HL-60 (cell line): ENCODE data around the gene DCAF17.

Experiments used
- DNase-seq, 2 experiments: peaks; one replicate each; pipeline ENCODE4 v3.0.0-alpha.2; 2010 to 2020; ENCODE audit warnings: low read depth in 1 of 2, low spot score in 1 of 2
- H3K27ac ChIP-seq: fragments of 250-450 bp; sonication (Bioruptor Pico); replicated peaks from 2 replicates; pipeline ENCODE4 v1.5.1; 2020; ENCODE audit warnings: mild to moderate bottlenecking, moderate library complexity
- H3K27me3 ChIP-seq: fragments of 250-450 bp; sonication (Bioruptor Pico); 2 replicates; pipeline ENCODE4 v1.5.1; 2021; ENCODE audit warnings: mild to moderate bottlenecking, moderate library complexity; ENCODE audit not compliant: insufficient read depth, poor library complexity, severe bottlenecking
- H3K4me3 ChIP-seq: replicated peaks from 2 replicates; pipeline ENCODE4 v1.5.1; 2011; ENCODE audit warnings: mild to moderate bottlenecking, control low read depth, low read length; ENCODE audit not compliant: insufficient read depth
- GABPA ChIP-seq: IDR thresholded peaks from 2 replicates; pipeline ENCODE4 v1.6.1; 2012; ENCODE audit warnings: low read depth
- POLR2AphosphoS5 ChIP-seq: IDR thresholded peaks from 2 replicates; pipeline ENCODE4 v1.6.1; 2012; ENCODE audit warnings: low read depth
- REST ChIP-seq: IDR thresholded peaks from 2 replicates; pipeline ENCODE4 v1.6.1; 2012; ENCODE audit warnings: low read depth; ENCODE audit not compliant: insufficient replicate concordance
- SPI1 ChIP-seq: IDR thresholded peaks from 2 replicates; pipeline ENCODE4 v1.6.1; 2012; ENCODE audit warnings: low read depth, mild to moderate bottlenecking, borderline replicate concordance
- TF ChIP-seq, protein P1 (sequence below): IDR thresholded peaks from one replicate; pipeline ENCODE4 v1.5.1; 2011; ENCODE audit warnings: low read length, control low read depth, inconsistent platforms; ENCODE audit not compliant: insufficient read depth

The DCAF17 gene

GRCh38 chr2:171482877-171483276, 48.9 kb downstream of the DCAF17 start:
- no peak for DNase-seq
- TF ChIP-seq, protein P1, sequence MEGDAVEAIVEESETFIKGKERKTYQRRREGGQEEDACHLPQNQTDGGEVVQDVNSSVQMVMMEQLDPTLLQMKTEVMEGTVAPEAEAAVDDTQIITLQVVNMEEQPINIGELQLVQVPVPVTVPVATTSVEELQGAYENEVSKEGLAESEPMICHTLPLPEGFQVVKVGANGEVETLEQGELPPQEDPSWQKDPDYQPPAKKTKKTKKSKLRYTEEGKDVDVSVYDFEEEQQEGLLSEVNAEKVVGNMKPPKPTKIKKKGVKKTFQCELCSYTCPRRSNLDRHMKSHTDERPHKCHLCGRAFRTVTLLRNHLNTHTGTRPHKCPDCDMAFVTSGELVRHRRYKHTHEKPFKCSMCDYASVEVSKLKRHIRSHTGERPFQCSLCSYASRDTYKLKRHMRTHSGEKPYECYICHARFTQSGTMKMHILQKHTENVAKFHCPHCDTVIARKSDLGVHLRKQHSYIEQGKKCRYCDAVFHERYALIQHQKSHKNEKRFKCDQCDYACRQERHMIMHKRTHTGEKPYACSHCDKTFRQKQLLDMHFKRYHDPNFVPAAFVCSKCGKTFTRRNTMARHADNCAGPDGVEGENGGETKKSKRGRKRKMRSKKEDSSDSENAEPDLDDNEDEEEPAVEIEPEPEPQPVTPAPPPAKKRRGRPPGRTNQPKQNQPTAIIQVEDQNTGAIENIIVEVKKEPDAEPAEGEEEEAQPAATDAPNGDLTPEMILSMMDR: no peak
- no peak for TF ChIP-seq SPI1
- no peak for TF ChIP-seq GABPA
- no peak for TF ChIP-seq POLR2AphosphoS5
- no peak for TF ChIP-seq REST
- H3K27ac ChIP-seq: no peak overlapping the region
- H3K27me3 ChIP-seq: no peaks in the 10 kb centered on the region
- no peak overlapping the region for H3K4me3 ChIP-seq

- no peak for DNase-seq
- TF ChIP-seq REST: no peak
- TF ChIP-seq SPI1: no peak
- no peak for TF ChIP-seq GABPA
- TF ChIP-seq, protein P1: no peak
- TF ChIP-seq POLR2AphosphoS5: no peak
- Histone ChIP-seq H3K4me3 (no peak overlapping the region), H3K27ac (no peak overlapping the region), H3K27me3 (no peaks in the 10 kb centered on the region)
These were observed 49.8 kb downstream of the DCAF17 start for GRCh38 chr2:171483793-171484192.

DNA sequence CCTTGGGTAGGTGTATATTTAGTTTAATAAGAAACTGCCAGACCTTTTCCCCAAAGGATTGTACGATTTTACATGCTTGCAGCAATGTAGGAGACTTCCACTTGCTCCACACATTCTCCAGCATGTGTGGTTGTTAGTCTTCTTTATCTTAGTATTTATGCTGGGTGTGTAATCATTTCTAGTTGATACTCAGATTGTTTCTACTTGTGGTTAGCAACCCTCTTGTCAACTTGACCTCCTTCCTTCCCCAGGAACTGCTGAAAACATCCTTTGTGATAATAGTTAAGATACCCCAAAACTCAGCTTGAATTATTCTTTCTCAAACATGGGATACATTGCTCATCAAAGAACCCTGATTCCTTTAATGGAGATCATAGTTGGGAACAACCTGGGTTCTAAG, 51.1 kb downstream of the DCAF17 start:
- TF ChIP-seq GABPA (no peak), POLR2AphosphoS5 (no peak), SPI1 (no peak), REST (no peak)
- TF ChIP-seq, protein P1: no peak
- DNase-seq: no peak
- Histone ChIP-seq H3K27me3 (no peaks in the 10 kb centered on the region), H3K27ac (no peak overlapping the region), H3K4me3 (no peak overlapping the region)
